Activated CD4-positive, CD25-positive, alpha-beta regulatory T cell treated with anti-CD3 and anti-CD28 coated beads, Interleukin-2, amount 50 U/mL, for 72 hours (primary cell): Measurements from ENCODE around the gene POLL.

Experiments used
- DNase-seq: peaks from one replicate; pipeline ENCODE4 v3.0.0; 2021

POLL gene

GRCh38 chr10:101559596-101560297 is 28.3 kb downstream of the POLL start:
- DNase-seq: no peak

- DNase-seq: no peak
Observed at GRCh38 chr10:101558671-101559595, 29.1 kb downstream of the POLL start.

GRCh38 chr10:101558204-101558603 is 29.9 kb downstream of the POLL start:
- DNase-seq: no peak

GRCh38 chr10:101557541-101557940 is 30.5 kb downstream of the POLL start:
- DNase-seq: no peak

GRCh38 chr10:101552442-101552841 is 35.6 kb downstream of the POLL start:
- DNase-seq: no peak

GRCh38 chr10:101550965-101551364 is 37.1 kb downstream of the POLL start:
- no peak for DNase-seq

GRCh38 chr10:101545898-101546297 is 42.2 kb downstream of the POLL start:
- DNase-seq: no peak

GRCh38 chr10:101538446-101538845 is 49.6 kb downstream of the POLL start:
- no peak for DNase-seq

GRCh38 chr10:101536800-101537199 is 51.3 kb downstream of the POLL start:
- no peak for DNase-seq

GRCh38 chr10:101535949-101536348 is 52.1 kb downstream of the POLL start:
- no peak for DNase-seq

- no peak for DNase-seq
Observed at GRCh38 chr10:101529725-101530553, 58.1 kb downstream of the POLL start.

- no peak for DNase-seq
Observed at GRCh38 chr10:101529207-101529606, 58.9 kb downstream of the POLL start.
